HG03558 (cell line): ENCODE data around the gene BACH1.
"Not testable (repeated sequence)": the region's sequence is repeated elsewhere in the genome, so short reads cannot be mapped to it uniquely, and the experiment has no call there.

Source experiments
- ATAC-seq: cut with Tn5 transposase; IDR thresholded peaks from one replicate; pipeline ENCODE4 v1.9.1; 2021; ENCODE audit warnings: moderate number of reproducible peaks; ENCODE audit not compliant: unreplicated experiment; ENCODE audit errors: extremely low read depth

The BACH1 gene

DNA sequence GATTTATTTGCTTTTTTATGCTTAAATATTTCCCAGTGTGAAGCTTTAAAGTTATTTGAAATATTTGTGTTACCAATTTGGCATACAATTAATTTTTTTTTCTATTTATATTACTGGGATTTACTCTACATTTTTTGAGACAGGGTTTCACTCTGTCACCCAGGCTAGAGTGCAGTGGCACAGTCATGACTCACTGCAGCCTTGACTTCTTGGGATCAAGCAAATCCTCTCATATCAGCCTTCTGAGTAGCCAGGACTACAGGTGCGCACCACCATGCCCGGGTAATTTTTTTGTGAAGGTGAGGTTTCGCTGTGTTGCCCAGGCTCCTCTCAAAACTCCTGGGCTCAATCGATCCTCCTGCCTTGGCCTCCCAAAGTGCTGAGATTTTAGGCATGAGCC is 39.5 kb downstream of the BACH1 start:
- ATAC-seq: no peak

DNA sequence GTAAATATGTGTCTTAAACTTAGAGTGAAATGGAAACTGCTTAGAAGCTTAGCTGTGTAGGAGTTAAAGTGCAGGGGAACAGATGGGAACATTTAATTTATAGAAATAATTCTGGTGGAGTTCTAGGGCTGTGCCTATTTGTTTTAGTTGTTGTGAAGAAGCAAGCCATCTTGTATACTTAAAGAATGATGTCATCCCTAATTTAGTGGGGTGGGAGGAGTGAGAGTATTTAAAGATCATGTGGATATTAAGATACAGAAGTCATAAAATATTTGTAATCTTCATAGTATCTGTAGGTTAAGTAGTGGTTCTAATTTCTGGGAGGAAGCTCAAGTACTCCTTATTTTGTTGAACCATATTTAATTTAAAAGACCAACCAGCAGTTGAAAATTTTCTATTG is 41.5 kb downstream of the BACH1 start:
- no peak for ATAC-seq

DNA sequence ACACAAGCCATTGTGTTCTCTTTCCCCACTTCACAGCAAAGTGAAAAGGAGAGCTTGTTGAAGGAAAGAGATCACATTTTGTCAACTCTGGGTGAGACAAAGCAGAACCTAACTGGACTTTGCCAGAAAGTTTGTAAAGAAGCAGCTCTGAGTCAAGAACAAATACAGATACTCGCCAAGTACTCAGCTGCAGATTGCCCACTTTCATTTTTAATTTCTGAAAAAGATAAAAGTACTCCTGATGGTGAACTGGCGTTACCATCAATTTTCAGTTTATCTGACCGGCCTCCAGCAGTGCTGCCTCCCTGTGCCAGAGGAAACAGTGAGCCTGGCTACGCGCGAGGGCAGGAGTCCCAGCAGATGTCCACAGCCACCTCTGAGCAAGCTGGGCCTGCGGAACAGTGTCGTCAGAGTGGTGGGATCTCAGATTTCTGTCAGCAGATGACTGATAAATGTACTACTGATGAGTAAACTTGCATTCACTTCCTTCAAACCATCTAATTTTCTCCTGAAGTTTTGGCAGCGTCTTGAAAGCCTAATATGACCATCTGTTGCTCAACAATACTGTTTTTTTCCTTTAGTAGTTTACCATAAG is 43.7 kb downstream of the BACH1 start:
- ATAC-seq: no peak

DNA sequence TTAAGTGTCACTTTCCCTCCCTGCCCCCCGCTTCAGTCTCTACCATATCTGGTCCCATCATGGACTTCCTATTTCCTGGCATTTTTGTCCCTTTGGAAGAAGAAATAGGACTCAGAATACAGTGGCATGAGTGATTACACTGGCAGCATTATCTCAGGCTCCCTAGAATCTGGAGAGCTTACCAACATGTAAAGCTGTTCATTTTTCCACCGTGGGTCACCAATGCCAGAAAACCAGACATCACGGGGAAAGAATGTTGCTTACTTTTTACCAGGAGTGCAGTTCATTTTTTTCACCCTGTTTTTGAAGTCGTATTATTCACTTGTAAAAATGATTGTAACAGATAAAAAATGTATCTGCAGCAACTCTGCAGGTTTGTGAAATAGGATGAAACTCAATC is 44.8 kb downstream of the BACH1 start:
- ATAC-seq: no peak

DNA sequence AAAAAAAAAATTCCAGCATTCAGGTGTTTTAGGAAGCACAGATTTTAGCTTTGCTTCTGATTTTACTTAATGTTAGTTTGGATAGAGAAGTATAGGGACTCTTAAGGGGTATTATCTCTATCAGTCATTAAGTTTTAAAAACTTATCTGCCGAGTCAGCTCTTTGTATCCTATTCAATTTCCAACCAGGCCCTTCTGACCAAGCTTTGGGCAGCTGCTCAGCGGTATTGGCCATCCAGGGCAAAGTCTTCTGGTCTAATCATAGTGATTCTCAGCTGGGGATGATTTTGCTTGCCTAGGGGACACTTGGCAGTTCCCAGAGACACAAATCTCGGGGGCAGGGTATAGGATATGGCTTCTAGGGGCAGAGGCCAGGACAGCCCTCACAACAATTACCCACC is 47.6 kb downstream of the BACH1 start:
- ATAC-seq: no peak

DNA sequence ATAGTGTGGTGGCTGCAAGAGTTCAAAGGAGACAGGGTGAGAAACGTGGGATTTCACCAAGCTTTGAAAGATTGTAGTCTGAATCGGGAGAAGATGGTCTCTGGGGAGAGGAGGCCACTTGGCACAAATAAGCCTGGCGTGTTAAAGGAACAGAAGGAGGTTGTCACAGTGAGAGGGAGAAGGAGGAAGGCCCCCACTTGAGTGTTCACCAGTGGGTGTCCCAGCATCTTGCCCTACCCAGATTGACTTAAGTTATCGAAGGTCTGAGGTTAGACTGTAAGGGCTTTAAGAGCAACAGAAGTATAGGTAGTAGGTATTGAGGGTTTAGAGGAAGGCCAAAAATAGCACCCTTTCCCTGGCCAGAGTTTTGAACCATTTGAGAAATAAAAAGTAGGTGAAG is 48.0 kb downstream of the BACH1 start:
- ATAC-seq: no peak

DNA sequence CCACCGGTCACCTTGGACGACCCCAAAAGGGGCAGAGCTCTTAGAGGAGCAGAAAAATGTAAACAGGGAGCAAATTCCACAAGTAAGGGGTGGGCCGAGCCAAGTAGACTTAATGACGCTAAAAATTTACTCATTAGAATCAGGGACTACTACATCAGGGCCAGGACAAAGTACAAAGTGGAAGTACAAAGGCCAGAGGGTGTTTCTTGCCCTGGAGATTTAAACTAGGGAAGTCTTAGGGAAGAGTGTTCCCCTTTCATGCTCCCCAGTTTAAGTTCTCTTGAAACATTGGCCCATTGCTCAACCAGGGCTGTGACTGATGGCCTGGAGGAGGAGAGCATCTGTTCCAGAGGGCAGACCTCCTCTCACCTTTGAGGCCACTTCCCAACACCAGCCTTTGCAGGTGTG is 48.6 kb downstream of the BACH1 start:
- ATAC-seq: no peak

DNA sequence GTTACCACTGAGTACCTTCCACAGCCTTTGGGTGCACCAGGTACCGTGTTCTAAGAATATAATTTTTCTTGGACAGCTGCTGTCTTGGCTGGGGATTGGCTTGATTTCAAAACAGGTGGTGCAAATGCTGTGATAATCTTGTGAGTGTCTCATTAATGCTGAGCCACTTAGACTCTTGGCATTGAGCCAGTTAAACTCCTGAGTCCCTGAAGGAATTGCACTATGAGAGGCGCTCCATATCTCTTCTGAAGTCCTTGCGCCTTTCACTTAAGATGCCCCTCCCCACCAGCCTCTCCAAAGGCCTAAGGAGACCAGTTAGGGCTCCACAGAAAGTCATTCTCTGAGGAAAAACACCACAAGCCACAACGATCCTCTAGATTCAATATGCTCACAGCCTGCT is 51.0 kb downstream of the BACH1 start:
- ATAC-seq: no peak

DNA sequence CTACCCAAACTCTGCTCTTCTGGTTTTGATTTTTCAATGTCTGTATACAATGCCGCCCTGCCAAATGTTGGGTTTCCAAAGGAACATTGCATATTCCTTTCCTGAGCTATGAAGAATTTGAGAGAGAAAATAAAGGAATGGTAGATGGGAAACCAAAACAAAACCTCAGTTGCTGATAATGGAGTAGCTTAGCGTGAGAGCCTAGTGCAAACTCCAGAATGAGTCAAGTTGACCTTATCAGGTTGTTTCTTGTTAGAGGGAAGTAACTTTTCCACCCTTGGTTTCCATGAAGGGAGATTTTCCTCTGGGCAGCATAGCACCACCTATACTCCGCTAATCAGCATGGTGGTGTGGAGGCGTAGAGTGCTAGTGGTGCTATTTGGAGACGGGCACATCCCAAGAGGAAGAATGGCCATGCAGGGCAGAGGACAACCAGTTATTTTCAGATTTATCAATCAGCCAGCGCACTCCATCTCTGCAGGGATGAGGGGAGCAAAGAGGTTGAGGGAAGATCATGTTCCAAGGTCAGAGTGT is 51.6 kb downstream of the BACH1 start:
- ATAC-seq: no peak

DNA sequence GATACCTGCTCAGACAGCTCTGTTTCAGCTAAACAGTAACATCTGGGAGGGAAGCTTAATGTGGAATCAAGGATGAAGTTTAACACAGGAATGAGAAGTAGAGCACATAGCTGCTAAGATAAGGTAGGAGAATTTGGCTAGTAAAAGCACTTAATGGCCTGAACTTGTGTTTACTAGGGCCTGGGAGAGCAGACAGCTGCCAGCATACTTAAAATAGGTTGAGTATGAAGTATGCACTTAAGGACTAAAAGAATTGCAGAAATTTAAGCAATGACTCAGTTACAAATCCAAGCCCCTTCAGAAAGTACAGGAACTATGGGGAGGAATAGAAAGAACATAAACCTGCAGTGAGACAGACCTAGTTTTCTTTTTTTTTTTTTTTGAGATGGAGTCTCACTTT is 53.0 kb downstream of the BACH1 start:
- ATAC-seq: no peak

DNA sequence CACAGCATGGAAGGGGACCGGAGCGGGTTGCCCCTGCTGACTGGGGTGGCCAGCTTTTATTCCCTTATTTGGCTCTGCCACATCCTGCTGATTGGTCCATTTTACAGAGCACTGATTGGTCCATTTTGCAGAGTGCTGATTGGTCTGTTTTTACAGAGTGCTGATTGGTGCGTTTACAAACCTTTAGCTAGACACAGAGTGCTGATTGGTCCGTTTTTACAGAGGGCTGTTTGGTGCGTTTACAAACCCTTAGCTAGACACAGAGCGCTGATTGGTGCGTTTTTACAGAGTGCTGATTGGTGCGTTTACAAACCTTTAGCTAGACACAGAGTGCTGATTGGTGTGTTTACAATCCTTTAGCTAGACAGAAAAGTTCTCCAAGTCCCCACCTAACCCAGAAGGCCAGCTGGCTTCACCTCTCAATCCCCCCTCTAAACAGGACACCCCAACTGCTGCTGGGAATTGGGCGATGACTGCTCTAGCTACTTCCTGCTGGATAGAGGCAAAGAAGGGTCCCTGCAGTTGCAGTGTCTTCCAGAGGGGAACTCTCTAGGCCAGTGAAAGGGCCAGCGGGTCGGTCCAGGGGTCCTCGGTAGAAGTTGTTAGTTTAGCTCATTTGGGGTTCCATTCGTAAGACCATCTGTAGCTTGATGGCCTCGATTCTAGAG is 56.5 kb downstream of the BACH1 start:
- not testable (repeated sequence) for ATAC-seq

DNA sequence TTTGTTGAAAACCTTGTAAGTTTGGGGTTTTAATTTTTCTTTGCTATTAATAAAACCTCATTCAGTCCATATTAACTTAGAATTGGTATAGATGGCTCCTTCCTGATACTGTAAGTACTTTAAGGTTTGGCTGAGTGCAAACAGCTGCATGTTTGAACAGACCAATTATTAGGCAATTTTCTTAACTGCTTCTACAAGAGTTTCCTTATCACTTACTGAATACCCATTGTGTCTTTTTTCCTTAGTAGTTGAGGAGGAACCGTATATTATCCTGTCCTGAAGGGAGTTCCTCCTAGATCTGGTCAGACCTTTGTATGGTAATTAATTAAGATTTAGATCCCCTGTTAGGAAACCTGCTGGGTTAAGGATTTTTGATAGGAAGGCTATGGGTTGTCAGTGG is 57.6 kb downstream of the BACH1 start:
- not testable (repeated sequence) for ATAC-seq

DNA sequence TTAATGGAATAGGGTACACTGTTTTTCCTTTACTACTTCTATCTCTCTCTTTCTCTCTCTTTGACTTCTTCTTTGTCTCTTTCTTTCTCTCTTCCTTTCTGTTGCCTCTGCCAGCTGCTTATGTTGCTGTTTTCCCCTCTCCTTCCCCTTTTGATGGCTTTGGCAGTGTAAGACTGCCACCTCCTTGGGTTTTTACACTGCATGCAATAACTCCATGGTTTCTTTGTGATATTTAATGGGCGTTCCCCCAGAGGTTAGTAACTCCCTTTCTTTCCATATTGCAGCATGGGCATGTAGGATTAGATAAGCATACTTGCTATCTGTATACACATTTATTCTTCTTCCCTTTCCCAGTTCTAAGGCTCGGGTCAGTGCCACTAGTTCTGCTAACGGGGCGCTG is 58.1 kb downstream of the BACH1 start:
- not testable (repeated sequence) for ATAC-seq

DNA sequence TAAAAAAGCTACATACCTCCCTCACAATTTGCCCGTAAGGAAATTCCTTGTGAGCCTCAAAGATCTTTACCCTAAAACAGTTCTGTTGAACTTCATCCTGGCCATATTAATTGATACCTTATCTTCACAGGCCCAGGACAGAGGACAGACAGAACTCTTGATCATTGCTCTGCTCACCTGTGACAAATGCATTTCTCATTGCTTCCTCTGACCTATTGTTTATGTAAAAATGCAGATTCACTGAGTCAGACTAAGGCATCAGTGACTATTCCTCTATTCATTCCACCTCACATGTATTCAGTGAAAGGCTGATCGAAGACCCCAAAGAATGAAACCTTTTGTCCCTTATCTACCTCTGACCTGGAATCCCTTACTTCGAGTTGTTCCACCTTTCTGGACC is 61.0 kb downstream of the BACH1 start:
- no peak for ATAC-seq

DNA sequence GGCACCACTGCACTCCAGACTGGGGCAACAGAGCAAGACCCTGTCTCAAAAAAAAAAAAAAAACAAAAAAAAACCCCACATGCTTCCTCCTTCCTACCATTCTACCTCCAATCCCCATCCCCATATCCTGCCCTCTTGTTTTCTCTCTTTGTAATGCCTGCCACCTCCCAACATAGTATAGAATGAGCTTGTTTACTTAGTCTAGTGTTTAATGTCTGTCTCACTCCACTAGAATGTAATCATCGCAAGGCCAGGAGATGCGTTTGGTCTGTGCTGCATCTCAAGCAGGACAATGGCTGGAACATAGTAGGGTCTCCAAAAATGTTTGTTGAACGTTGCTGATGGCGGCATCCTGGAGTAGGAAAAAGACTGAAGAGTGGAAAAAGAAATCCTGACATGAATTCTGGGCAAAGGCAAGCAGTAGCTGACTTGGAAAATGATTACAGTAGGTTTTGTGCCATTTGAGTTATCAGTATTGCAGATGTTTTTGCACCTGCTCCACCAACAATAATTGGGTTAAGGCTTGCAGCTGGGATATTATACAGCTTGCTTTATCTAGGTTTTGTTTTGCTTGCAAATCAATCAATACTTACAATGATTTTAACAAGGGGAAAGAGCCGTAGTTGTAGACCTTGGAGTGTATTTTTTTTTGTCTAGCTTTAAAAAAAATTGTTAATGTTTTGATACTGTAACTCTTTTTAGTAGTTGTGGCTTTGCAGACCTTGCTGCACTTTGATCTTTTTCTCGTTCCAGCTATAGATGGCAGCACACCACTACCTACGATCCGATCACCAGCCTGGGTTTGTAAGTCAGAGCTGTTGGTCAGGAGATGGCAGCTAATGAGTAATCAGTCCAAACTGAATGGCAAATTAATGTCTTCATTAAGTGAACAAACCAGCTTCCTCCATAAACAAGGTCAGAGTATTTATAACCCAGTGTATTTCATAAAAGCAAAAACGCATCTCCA is 62.4 kb downstream of the BACH1 start:
- ATAC-seq: no peak

DNA sequence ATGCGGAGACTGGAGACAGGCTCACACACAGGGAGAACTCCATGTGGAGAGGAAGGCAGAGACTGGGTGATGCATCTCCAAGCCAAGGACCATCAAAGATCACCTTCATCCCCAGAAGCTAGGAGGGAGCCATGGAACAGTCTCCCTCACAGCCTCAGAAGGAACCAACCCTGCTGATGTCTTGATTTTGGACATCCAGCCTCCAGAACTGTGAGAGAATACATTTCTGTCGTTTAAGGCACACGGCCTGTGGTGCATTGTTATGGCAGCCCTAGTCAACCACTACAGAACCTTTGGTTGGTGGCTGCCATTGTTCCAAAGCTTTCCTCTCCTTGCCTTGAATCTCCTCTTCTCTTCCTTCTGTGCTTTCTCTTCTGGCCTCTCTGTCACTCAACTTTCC is 64.0 kb downstream of the BACH1 start:
- no peak for ATAC-seq

DNA sequence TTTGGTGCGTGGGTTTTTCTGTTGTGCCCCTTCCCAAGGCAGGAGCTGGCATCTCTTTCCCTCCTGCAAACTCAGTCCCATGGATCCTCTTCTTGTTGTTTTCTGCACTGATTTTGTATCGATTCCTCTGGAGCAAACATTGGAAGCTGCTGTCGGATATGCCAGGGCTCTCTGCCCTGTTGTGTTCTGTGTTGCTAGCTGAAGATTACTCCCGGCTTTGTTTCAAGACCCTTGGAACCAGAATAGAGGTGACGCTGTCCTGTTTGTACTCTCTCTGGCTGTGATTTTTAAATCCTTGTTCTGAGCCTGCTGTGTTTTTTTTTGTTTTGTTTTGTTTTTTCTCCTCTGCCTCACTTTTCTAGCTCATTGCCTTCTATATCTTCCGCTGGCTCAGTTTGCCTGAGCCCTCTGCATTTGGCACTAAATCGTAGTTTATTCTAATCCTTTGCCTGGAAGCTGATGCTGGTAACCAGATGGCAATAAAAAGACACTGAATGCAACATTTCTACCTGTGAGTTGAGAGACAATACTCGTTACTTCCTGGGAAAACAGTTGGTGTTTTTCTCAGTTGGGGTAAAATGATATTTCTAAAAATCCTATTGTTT is 67.0 kb downstream of the BACH1 start:
- ATAC-seq: no peak

DNA sequence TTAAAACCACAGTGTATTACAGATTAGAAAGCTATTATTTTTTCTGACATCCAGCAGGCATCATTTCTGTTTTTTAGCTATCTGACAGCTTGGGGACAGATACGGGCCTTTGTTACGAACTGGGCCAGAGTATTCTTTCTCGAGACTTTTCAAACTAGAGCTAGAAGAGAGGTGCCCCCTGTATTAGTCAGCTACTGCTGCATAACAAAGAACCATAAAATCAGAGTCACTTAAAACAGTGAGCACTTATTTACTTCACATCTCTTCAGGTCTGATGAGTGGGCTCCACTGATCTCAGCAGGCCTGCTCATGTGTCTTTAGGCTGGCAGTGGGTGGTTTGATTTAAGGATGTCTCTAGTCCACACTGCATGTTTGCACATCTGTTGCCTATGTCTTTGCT is 67.8 kb downstream of the BACH1 start:
- no peak for ATAC-seq

DNA sequence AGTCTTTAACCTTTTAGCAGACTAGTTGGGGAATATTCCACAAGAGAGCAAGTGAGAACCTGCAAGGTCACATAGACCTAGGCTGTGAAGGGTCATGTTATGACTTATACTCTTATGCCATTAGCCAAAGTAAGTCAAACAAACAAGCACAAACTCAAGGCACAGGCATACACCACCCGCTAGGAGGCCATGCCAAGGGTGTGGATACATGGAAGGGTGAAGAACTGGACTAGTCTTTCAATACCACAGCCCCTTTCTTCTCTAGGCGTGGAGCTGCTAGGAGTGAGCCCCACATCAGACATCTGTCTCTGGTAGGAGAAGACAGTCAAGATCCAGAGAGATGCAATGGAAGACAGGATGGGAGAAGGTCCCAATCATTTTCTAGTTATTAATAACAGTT is 68.6 kb downstream of the BACH1 start:
- ATAC-seq: no peak

DNA sequence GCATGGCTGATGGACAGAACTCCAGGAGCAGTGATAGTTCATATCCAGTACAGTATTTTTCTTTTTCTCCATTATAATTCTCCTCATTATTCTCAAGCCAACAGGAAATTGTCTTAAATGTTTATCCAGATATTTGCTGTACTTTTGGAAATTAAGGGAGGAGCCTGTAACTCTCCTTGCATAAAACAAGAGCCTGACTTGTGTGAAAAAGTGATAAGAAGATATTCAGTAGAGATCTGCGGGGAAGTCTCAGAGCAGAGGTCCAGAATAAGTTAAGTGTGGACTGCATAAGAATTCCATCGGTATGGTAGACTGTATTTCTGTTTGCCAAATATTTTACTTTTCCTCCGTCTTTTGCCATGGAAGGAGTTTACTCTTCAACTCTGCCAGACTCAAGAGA is 70.2 kb downstream of the BACH1 start:
- no peak for ATAC-seq

DNA sequence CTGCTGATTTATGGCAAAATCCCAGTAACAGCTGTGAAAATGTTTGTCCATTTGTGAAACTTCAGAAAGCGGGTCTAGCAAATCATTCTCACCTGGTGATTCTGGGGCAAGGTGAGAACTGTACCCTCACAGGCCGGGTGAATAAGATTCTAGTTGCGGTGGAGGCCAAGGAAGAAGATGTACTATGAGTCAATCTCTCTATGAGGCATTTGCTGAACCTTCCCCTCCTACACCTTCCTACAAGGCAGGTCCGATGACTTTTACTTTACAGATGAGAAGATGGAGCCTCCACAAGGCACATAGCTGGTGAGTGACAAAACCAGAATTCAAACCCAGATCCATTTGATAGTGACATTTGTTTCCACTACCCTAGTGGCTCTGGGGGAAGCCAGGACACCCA is 72.7 kb downstream of the BACH1 start:
- no peak for ATAC-seq
